ENCODE measurements around the gene HSD3B2. TPM values are rescaled to one million over a fixed set of nuclear protein-coding genes. Genes with fewer than 3 reads are reported as not detected.

Gene HSD3B2
- total RNA-seq = 0.39 TPM in 1 of 2 replicates, not detected in the other

DNA sequence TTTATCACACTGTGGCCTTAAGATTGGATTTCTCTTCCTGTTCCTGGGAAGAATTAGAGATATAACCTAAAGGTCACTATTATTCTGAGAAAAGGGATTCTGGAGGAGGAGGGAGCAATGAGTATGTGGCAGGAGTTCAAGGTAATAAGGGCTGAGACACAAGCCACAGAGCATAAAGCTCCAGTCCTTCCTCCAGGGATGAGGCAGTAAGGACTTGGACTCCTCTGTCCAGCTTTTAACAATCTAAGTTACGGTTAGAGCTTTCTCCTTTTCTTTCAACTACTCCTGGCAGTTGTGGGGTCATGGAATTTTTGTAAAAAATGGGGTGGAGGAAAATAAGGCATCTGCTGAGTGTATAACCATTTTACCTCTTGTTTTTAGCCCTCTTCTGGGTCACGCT lies at the start of gene HSD3B2:
TSS of gene HSD3B2 (plus strand) at position 201 of the 400 bp plus-strand sequence. CDS start 270 bp downstream, outside the sequence.

DNA sequence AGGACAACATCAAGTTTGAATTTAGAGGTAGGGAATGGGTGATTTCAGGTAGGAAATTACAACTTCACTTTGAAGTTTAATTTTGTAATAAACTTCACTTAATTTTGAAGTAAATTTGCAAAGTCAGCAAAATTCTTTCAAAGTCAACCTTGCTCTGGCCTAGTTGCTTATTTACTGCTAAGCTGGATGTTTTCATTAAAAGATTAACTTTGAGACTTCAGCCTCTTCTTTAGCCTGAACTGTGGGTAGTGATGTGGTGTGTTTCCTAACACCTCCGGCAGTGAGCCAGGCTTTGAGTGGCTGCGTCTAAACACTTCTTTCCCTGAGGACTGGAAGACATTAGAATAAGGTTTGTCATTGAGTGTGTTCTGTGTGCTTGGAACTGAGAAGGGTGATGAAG lies 46.4 kb upstream of the HSD3B2 start, which contains the start of gene HAO2:
TSS of gene HAO2 (plus strand) at position 232 of the 400 bp plus-strand sequence. CDS start 12,301 bp downstream, outside the sequence.

Other genes with a start within 250 kb of the HSD3B2 start
- 0.11 and 0.39 TPM in 2 replicates for gene HAO2, start 46.4 kb upstream of the HSD3B2 start, total RNA-seq
- gene HSD3B1, start 92.1 kb downstream of the HSD3B2 start, total RNA-seq = 0.87 TPM in 1 of 2 replicates, not detected in the other
- gene ZNF697, start 233.1 kb downstream of the HSD3B2 start, total RNA-seq = 5.9 and 8.2 TPM in 2 replicates

Measured in placental epithelial cell (primary cell).